Psoas muscle (tissue), 8 donors: ENCODE results near the gene MARCHF9. TPM values are rescaled to one million over a fixed set of nuclear protein-coding genes. Genes with fewer than 3 reads are reported as not detected.
A peak's percentile ranks its signal among the peaks of the same experiment; 100 is the strongest.

Experiments
- ATAC-seq, 4 donors: fragments of 200-7000 bp; cut with Tn5 transposase; one replicate each; pipeline ENCODE4 v1.9.1; 2020; ENCODE audit warnings: moderate library complexity in 3 of 4, mild to moderate bottlenecking in 2 of 4
- DNase-seq, 2 donors: peaks; one replicate each; pipeline ENCODE4 v3.0.0-alpha.2; 2020
- H3K27ac ChIP-seq: fragments of 200-600 bp; one replicate; pipeline ENCODE4 v1.8.0; 2022
- H3K27me3 ChIP-seq, 3 donors: fragments of 200-600 bp in 1 of 3; one replicate each; pipeline versions ENCODE4 v1.6.1 to v1.8.0; 2013 to 2022; ENCODE audit warnings: low read length in 2 of 3, mild to moderate bottlenecking in 2 of 3, moderate library complexity in 1 of 3; ENCODE audit not compliant: insufficient read depth in 3 of 3
- H3K36me3 ChIP-seq, 2 donors: fragments of 200-600 bp in 1 of 2; one replicate each; pipeline versions ENCODE4 v1.6.1 to v1.8.0; 2013 to 2022; ENCODE audit warnings: low read depth in 1 of 2, mild to moderate bottlenecking in 1 of 2, moderate library complexity in 1 of 2; ENCODE audit not compliant: insufficient read depth in 1 of 2
- H3K4me1 ChIP-seq: fragments of 200-600 bp; one replicate; pipeline ENCODE4 v1.8.0; 2022
- H3K4me3 ChIP-seq: fragments of 200-600 bp; one replicate; pipeline ENCODE4 v1.8.0; 2022; ENCODE audit warnings: mild to moderate bottlenecking
- H3K9me3 ChIP-seq: fragments of 200-600 bp; one replicate; pipeline ENCODE4 v1.8.0; 2022
- WGBS, 3 donors: extraction: QIAGEN DNeasy Blood & Tissue Kit; methylation state at CpG; one replicate each; pipeline versions ENCODE4 v1.1.6 to v1.1.7; 2013; 5-methylcytosine and 5-hydroxymethylcytosine counted together
- intact Hi-C, 2 donors: fragments of 100-400 bp; cut with DNase I; formaldehyde crosslinking; loops; one replicate each; pipeline versions ENCODE4 v1.11.0 to v1.14.2; 2022
- polyA plus RNA-seq, 3 donors: library from polyadenylated mRNA; stranded (reverse); fragments of 200-250 nt; gene quantifications; one replicate each; pipeline ENCODE4 v1.2.3, GENCODE V29; 2013
- total RNA-seq, 4 donors: library from RNA; stranded (reverse); fragmentation: NEBNext Ultra II Directional in 2 of 4; extraction: Animal tissue kit (Norgen Biotek cat#: 25700) in 2 of 4; gene quantifications; one replicate each; pipeline versions ENCODE4 v1.2.1 to v1.2.4, GENCODE V29; 2021 to 2023
- TF ChIP-seq, protein P1 (sequence below): fragments of 200-600 bp; IDR thresholded peaks from one replicate; pipeline ENCODE4 v1.8.0; 2022; ENCODE audit warnings: antibody characterized with exemption
- donor health status: healthy with polysubstance abuse.
- donor health status: DM: no; HTN: no; CAD: no; lungs with moderate emphysema.
- donor health status: Bipolar disorder and iron deficiency.
- donor health status: healthy.
- donor health status: DM: yes; HTN: yes; CAD: no.
- donor health status: DM: no; HTN: no; CAD: no.
- donor health status: DM: no; HTN: no; CAD: no.
- donor health status: DM: yes; HTN: yes; CAD: no.

Gene MARCHF9
- total and polyA plus RNA-seq, 7 donors, result 5.7 to 9.4 (median 8.3) TPM

- no peaks in the 10 kb centered on the region for H3K9me3 ChIP-seq
- DNase-seq, result peak; percentile 53 to 82
- peak; percentile 36 to 63 (median 52) for ATAC-seq
- TF ChIP-seq, protein P1, sequence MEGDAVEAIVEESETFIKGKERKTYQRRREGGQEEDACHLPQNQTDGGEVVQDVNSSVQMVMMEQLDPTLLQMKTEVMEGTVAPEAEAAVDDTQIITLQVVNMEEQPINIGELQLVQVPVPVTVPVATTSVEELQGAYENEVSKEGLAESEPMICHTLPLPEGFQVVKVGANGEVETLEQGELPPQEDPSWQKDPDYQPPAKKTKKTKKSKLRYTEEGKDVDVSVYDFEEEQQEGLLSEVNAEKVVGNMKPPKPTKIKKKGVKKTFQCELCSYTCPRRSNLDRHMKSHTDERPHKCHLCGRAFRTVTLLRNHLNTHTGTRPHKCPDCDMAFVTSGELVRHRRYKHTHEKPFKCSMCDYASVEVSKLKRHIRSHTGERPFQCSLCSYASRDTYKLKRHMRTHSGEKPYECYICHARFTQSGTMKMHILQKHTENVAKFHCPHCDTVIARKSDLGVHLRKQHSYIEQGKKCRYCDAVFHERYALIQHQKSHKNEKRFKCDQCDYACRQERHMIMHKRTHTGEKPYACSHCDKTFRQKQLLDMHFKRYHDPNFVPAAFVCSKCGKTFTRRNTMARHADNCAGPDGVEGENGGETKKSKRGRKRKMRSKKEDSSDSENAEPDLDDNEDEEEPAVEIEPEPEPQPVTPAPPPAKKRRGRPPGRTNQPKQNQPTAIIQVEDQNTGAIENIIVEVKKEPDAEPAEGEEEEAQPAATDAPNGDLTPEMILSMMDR, result no peak
- peaks cover 6% of the 10 kb centered on the region for H3K4me1 ChIP-seq
- WGBS, 3 donors, result 13 to 15% (median 15%) methylated on average over 63 to 76 of the region's 76 CpGs
- peaks cover 0 to 42% (median 17%) of the 10 kb centered on the region in 3 donors for H3K27me3 ChIP-seq
- peak overlapping the region; percentile 53 for H3K27ac ChIP-seq
- intact Hi-C loops, result no loop called here
- peak overlapping the region; percentile 65 for H3K4me3 ChIP-seq
- no peaks in the 10 kb centered on the region for H3K36me3 ChIP-seq
Observed at GRCh38 chr12:57726884-57727757, 27.8 kb upstream of the MARCHF9 start.

GRCh38 chr12:57727758-57728395, 27.0 kb upstream of the MARCHF9 start:
- peaks cover 6% of the 10 kb centered on the region for H3K4me1 ChIP-seq
- H3K27me3 ChIP-seq, result peaks cover 0 to 42% (median 17%) of the 10 kb centered on the region in 3 donors
- H3K9me3 ChIP-seq, result no peaks in the 10 kb centered on the region
- intact Hi-C loops, result no loop called here
- H3K36me3 ChIP-seq, result no peaks in the 10 kb centered on the region
- no peak overlapping the region for H3K27ac ChIP-seq
- H3K4me3 ChIP-seq, result no peak overlapping the region
- ATAC-seq (peak in 2 of 4 donors; percentile 10 to 11), DNase-seq (no peak)
- 47 to 49% (median 47%) methylated on average over 21 of the region's 21 CpGs for WGBS, 3 donors
- TF ChIP-seq, protein P1, result no peak

DNA sequence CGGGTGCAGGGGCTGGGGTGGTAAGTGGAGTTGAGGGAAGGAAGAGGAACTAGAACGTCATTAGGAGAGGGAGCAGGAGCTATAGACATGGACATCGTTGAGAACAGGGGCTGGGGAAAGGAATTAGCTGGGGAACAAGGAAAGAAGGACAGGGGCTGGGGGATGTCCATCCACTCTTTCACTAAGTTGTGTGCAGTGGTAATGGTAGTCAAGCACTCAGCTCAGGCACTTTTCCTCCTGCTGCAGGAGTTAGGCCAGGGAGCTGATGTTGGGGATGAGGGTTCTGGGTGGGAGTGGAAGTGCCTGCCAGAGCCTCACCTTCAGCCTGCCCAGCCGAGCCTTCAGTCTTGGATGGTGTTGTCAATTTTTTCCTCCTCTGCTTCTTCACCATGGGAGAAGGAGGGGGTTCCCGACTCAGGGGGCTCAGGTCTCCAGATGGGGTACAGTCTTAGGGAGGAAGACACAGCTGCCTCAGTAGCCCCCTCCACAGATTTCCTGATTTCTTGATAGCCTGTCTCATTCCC, 25.5 kb upstream of the MARCHF9 start:
- H3K4me1 ChIP-seq, result peaks cover 6% of the 10 kb centered on the region
- H3K27ac ChIP-seq, result no peak overlapping the region
- H3K36me3 ChIP-seq, result no peaks in the 10 kb centered on the region
- H3K27me3 ChIP-seq, result peaks cover 0 to 46% (median 17%) of the 10 kb centered on the region in 3 donors
- no peak overlapping the region for H3K4me3 ChIP-seq
- TF ChIP-seq, protein P1, result no peak
- intact Hi-C loops, result no loop called here
- 44 to 46% (median 45%) methylated on average over 5 of the region's 5 CpGs for WGBS, 3 donors
- no peaks in the 10 kb centered on the region for H3K9me3 ChIP-seq
- DNase-seq, result no peak
- ATAC-seq, result no peak

DNA sequence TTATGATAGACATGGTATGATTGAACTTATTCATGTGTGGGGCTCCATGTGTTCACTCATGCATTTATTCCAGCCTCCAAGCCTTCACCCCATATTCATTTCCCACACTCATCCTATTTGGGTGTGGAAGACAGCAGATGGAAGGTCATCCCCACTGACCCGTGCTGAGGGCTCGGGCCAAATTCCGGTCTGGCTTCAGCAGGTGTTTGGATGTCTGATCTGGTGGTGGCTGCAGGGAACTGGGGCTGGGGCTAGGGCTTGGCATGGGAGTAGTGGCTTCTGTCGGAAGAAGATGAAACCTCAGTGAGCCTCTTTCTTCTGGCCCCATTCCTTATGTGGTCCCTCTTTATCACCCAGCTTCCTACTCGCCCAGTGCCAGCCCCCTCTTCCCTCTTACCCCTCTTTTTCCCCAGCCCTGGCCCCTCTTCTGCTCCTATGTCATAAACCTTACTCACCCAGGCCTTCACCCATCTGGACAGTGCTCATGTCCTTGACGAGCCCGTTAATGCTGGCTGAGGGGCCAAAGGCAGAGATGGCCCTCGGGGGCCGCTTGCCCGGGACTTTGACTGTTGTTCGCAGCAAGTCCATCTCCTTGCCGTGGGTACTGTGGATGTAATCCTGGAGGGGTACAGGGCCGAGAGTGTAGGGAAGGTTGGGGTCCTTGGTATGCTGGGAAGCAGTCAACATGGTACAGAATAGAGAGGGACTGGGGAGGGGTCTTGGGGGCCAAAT, 24.4 kb upstream of the MARCHF9 start:
- Histone ChIP-seq H3K4me1 (peaks cover 10% of the 10 kb centered on the region), H3K9me3 (no peaks in the 10 kb centered on the region), H3K4me3 (no peak overlapping the region), H3K36me3 (no peaks in the 10 kb centered on the region), H3K27ac (no peak overlapping the region), H3K27me3 (peaks cover 0 to 46% (median 14%) of the 10 kb centered on the region in 3 donors)
- no peak for DNase-seq
- no peak for ATAC-seq
- intact Hi-C loops, result no loop called here
- WGBS, 3 donors, result 67 to 73% (median 68%) methylated on average over 13 of the region's 13 CpGs
- TF ChIP-seq, protein P1, result no peak
